GM23248 (cell line): ENCODE data around the gene YPEL2. TPM values are rescaled to one million over a fixed set of nuclear protein-coding genes. Genes with fewer than 3 reads are reported as not detected.
A peak's percentile ranks its signal among the peaks of the same experiment; 100 is the strongest.

ENCODE experiments used
- DNase-seq: peaks from one replicate; pipeline ENCODE4 v3.0.0-alpha.2; 2015
- H2AFZ ChIP-seq: fragments of 200-600 bp; sonication (generic); 2 replicates; pipeline ENCODE4 v1.6.1; 2016; ENCODE audit warnings: antibody characterized with exemption
- H3F3A ChIP-seq: fragments of 200-600 bp; sonication (generic); 2 replicates; pipeline ENCODE4 v1.6.1; 2016; ENCODE audit warnings: mild to moderate bottlenecking, antibody characterized with exemption, mixed run types; ENCODE audit not compliant: insufficient read depth
- H3K27ac ChIP-seq: fragments of 200-600 bp; sonication (generic); 2 replicates; pipeline ENCODE4 v1.5.1; 2016; ENCODE audit warnings: mild to moderate bottlenecking
- H3K27me3 ChIP-seq: fragments of 200-600 bp; sonication (generic); replicated peaks from 2 replicates; pipeline ENCODE4 v1.6.1; 2016; ENCODE audit warnings: mild to moderate bottlenecking; ENCODE audit not compliant: insufficient read depth
- H3K36me3 ChIP-seq: fragments of 200-600 bp; sonication (generic); 2 replicates; pipeline ENCODE4 v1.6.1; 2016; ENCODE audit warnings: low read depth, mild to moderate bottlenecking
- H3K4me1 ChIP-seq: fragments of 200-600 bp; sonication (generic); 2 replicates; pipeline ENCODE4 v1.6.1; 2016; ENCODE audit warnings: mild to moderate bottlenecking; ENCODE audit not compliant: insufficient read depth
- H3K4me2 ChIP-seq: fragments of 200-600 bp; sonication (generic); one replicate; pipeline ENCODE4 v1.6.1; 2016; ENCODE audit warnings: mild to moderate bottlenecking; ENCODE audit not compliant: unreplicated experiment
- H3K4me3 ChIP-seq: fragments of 200-600 bp; sonication (generic); 2 replicates; pipeline ENCODE4 v1.5.1; 2016; ENCODE audit warnings: mild to moderate bottlenecking
- H3K79me2 ChIP-seq: fragments of 200-600 bp; sonication (generic); 2 replicates; pipeline ENCODE4 v1.6.1; 2016; ENCODE audit warnings: mild to moderate bottlenecking; ENCODE audit not compliant: insufficient read depth
- H3K9ac ChIP-seq: fragments of 200-600 bp; sonication (generic); 2 replicates; pipeline ENCODE4 v1.6.1; 2016; ENCODE audit warnings: mild to moderate bottlenecking
- H3K9me2 ChIP-seq: fragments of 200-600 bp; sonication (generic); 2 replicates; pipeline ENCODE4 v1.6.1; 2016; ENCODE audit warnings: mixed run types, mild to moderate bottlenecking, moderate library complexity; ENCODE audit not compliant: insufficient read depth
- H3K9me3 ChIP-seq: fragments of 200-600 bp; sonication (generic); one replicate; pipeline ENCODE4 v1.6.1; 2017; ENCODE audit warnings: low read depth
- H4K20me1 ChIP-seq: fragments of 200-600 bp; sonication (generic); 2 replicates; pipeline ENCODE4 v1.6.0; 2016; ENCODE audit not compliant: insufficient read depth
- EZH2 ChIP-seq: fragments of 200-600 bp; sonication (generic); IDR thresholded peaks from 2 replicates; pipeline ENCODE4 v1.6.1; 2018; ENCODE audit warnings: antibody characterized with exemption, mild to moderate bottlenecking; ENCODE audit not compliant: insufficient read depth, poor library complexity, severe bottlenecking
- EZH2phosphoT487 ChIP-seq: fragments of 200-600 bp; sonication (generic); IDR thresholded peaks from 2 replicates; pipeline ENCODE4 v1.6.1; 2018; ENCODE audit warnings: antibody characterized with exemption, moderate library complexity, mild to moderate bottlenecking, low read depth; ENCODE audit not compliant: insufficient read depth
- WGBS, 2 experiments: methylation state at CpG; one replicate each; pipeline ENCODE4 v1.1.6; 2015 to 2017; ENCODE audit warnings: low lambda C conversion rate in 2 of 2, low coverage in 1 of 2; ENCODE audit errors: missing lambda C conversion rate in 2 of 2; 5-methylcytosine and 5-hydroxymethylcytosine counted together
- in situ Hi-C: fragments of 300-500 bp; cut with MboI; formaldehyde crosslinking; loops from 2 replicates; pipeline ENCODE4 v1.15.0; 2020
- polyA plus RNA-seq: library from polyadenylated mRNA; unstranded; fragments of >200 nt; fragmentation: Nextera tagmentation; extraction: Ambion mirVana; gene quantifications from 2 replicates; pipeline ENCODE4 v1.2.1, GENCODE V29; 2016
- total RNA-seq: library from RNA; depleted of rRNA; stranded (reverse); fragments of >200 nt; shearing (Covaris generic); gene quantifications from 2 replicates; pipeline ENCODE4 v1.2.3, GENCODE V29; 2014

YPEL2 gene
- total and polyA plus RNA-seq, 2 experiments from 2014 or later: 5.8 to 9.6 TPM

DNA sequence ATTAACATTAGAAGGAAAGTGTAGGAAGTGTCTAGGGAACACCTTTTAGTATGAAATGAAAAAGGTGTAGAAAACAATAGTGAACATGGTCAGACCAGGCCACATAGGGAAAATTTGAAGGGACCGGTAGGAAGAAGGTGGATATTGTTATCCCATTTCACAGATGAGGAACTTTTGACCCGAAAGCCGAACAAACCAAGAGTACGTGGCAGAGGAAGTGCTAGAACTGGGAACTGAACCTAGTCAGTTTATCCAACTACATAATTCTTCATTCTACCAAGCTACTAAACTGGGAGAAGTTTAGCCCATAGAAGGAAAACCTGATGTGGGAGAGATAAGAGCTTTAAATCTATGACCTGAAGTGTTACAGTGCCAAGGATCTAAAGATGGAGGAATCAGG, 43.2 kb downstream of the YPEL2 start:
- Histone ChIP-seq H3K4me3 (no peak overlapping the region), H3F3A (peaks cover 50% of the 10 kb centered on the region), H2AFZ (no peak overlapping the region), H3K36me3 (no peaks in the 10 kb centered on the region), H3K4me2 (no peak overlapping the region), H3K9me2 (no peaks in the 10 kb centered on the region), H3K9me3 (no peaks in the 10 kb centered on the region), H4K20me1 (no peaks in the 10 kb centered on the region), H3K27me3 (no peaks in the 10 kb centered on the region), H3K9ac (no peak overlapping the region), H3K4me1 (peaks cover 87% of the 10 kb centered on the region), H3K79me2 (peaks cover 42% of the 10 kb centered on the region), H3K27ac (peak overlapping the region; percentile 96)
- TF ChIP-seq EZH2phosphoT487: no peak
- no peak for TF ChIP-seq EZH2
- in situ Hi-C loops: no loop called here
- no peak for DNase-seq
- WGBS, 2 experiments: 94 to 99% methylated on average over 4 of the region's 4 CpGs

DNA sequence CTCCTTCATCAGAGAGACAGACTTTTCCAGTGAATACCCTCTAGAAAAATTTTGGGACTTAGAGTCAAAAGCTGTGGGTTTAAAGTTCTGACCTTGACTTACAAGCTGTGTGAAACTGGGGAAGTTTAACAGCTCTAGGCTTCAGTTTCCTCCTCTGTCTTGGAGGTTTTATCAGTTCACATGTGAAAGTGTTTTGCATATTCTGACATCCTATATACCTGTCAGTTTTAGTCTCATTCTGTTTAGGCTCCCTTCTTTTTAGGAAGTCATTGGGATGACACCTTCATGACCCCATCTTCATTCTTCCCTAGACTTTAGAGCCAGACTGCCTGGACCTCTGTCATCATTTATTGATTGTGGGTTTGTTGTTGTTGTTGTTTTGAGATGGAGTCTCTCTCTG, 44.4 kb downstream of the YPEL2 start:
- 0 out of 2 replicates have a peak overlapping the region, but pooled peaks have one; percentile 10 for H3K27ac ChIP-seq
- no peaks in the 10 kb centered on the region for H3K27me3 ChIP-seq
- H3K4me3 ChIP-seq: no peak overlapping the region
- H3K9ac ChIP-seq: no peak overlapping the region
- H3K79me2 ChIP-seq: peaks cover 33% of the 10 kb centered on the region
- peak; percentile 33 for DNase-seq
- in situ Hi-C loops: no loop called here
- no peak overlapping the region for H2AFZ ChIP-seq
- no peaks in the 10 kb centered on the region for H3K9me2 ChIP-seq
- peaks cover 50% of the 10 kb centered on the region for H3F3A ChIP-seq
- H3K9me3 ChIP-seq: no peaks in the 10 kb centered on the region
- H3K4me2 ChIP-seq: no peak overlapping the region
- H3K36me3 ChIP-seq: no peaks in the 10 kb centered on the region
- H4K20me1 ChIP-seq: no peaks in the 10 kb centered on the region
- H3K4me1 ChIP-seq: peaks cover 85% of the 10 kb centered on the region
- TF ChIP-seq EZH2 (no peak), EZH2phosphoT487 (no peak)

DNA sequence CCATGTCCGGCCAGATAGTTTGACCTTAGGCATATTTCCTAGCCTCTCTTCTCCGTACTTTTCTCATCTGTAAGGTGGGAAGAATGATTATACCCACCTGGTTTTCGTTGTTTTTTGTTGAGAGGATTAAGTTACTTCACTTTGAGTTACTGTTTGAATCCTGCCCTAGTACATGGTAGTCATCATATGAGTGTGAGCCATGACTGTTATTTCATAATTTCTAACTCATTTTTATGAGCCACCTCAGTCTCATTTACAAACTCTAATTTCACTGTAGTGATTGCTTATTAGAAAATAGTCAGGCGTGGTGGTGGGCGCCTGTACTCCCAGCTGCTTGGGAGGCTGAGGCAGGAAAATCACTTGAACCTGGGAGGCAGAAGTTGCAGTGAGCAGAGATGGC, 45.1 kb downstream of the YPEL2 start:
- no peaks in the 10 kb centered on the region for H3K36me3 ChIP-seq
- no peak overlapping the region for H3K9ac ChIP-seq
- no peaks in the 10 kb centered on the region for H3K27me3 ChIP-seq
- H2AFZ ChIP-seq: no peak overlapping the region
- in situ Hi-C loops: no loop called here
- peaks cover 45% of the 10 kb centered on the region for H3F3A ChIP-seq
- H4K20me1 ChIP-seq: no peaks in the 10 kb centered on the region
- TF ChIP-seq EZH2phosphoT487 (no peak), EZH2 (no peak)
- peak; percentile 44 for DNase-seq
- no peak overlapping the region for H3K4me3 ChIP-seq
- 68 to 78% methylated on average over 5 of the region's 5 CpGs for WGBS, 2 experiments
- H3K4me2 ChIP-seq: no peak overlapping the region
- no peak overlapping the region for H3K27ac ChIP-seq
- no peaks in the 10 kb centered on the region for H3K9me3 ChIP-seq
- H3K9me2 ChIP-seq: no peaks in the 10 kb centered on the region
- H3K4me1 ChIP-seq: peaks cover 78% of the 10 kb centered on the region
- peaks cover 28% of the 10 kb centered on the region for H3K79me2 ChIP-seq

GRCh38 chr17:59377410-59377809, 46.0 kb downstream of the YPEL2 start:
- H3K36me3 ChIP-seq: no peaks in the 10 kb centered on the region
- H3K9me3 ChIP-seq: no peaks in the 10 kb centered on the region
- H4K20me1 ChIP-seq: no peaks in the 10 kb centered on the region
- in situ Hi-C loops: no loop called here
- H3K4me1 ChIP-seq: peaks cover 69% of the 10 kb centered on the region
- peaks cover 36% of the 10 kb centered on the region for H3F3A ChIP-seq
- no peak overlapping the region for H2AFZ ChIP-seq
- TF ChIP-seq EZH2phosphoT487 (no peak), EZH2 (no peak)
- H3K9ac ChIP-seq: no peak overlapping the region
- DNase-seq: peak; percentile 55
- H3K9me2 ChIP-seq: no peaks in the 10 kb centered on the region
- peaks cover 28% of the 10 kb centered on the region for H3K79me2 ChIP-seq
- no peaks in the 10 kb centered on the region for H3K27me3 ChIP-seq
- WGBS, 2 experiments: 54 to 65% methylated on average over 3 of the region's 3 CpGs
- H3K4me3 ChIP-seq: no peak overlapping the region
- peak overlapping the region; percentile 65 for H3K27ac ChIP-seq
- no peak overlapping the region for H3K4me2 ChIP-seq

- H3K27ac ChIP-seq: peak overlapping the region; percentile 65
- 18 to 20% methylated on average over 4 of the region's 4 CpGs for WGBS, 2 experiments
- no peak overlapping the region for H3K4me3 ChIP-seq
- peaks cover 23% of the 10 kb centered on the region for H3F3A ChIP-seq
- H3K4me2 ChIP-seq: peak overlapping the region; percentile 7
- in situ Hi-C loops: no loop called here
- DNase-seq: peak; percentile 82
- H3K9me3 ChIP-seq: no peaks in the 10 kb centered on the region
- peaks cover 57% of the 10 kb centered on the region for H3K4me1 ChIP-seq
- H4K20me1 ChIP-seq: no peaks in the 10 kb centered on the region
- 0 out of 2 replicates have a peak overlapping the region, but pooled peaks have one; percentile 24 for H3K9ac ChIP-seq
- TF ChIP-seq EZH2phosphoT487 (no peak), EZH2 (no peak)
- H3K36me3 ChIP-seq: no peaks in the 10 kb centered on the region
- no peaks in the 10 kb centered on the region for H3K9me2 ChIP-seq
- H3K27me3 ChIP-seq: no peaks in the 10 kb centered on the region
- H2AFZ ChIP-seq: peak overlapping the region; percentile 40; the same call in 1 of the 2 replicates
- peaks cover 28% of the 10 kb centered on the region for H3K79me2 ChIP-seq
These were observed 47.2 kb downstream of the YPEL2 start for GRCh38 chr17:59378675-59379074.
